Neural cell (in vitro differentiated cells): ENCODE measurements around the gene GNB1. TPM values are rescaled to one million over a fixed set of nuclear protein-coding genes. Genes with fewer than 3 reads are reported as not detected.

Experiments
- H2AFZ ChIP-seq: fragments of 200-600, 300-800 bp; sonication (generic), shearing (Covaris generic); 2 replicates; pipeline ENCODE4 v1.6.0; 2014; ENCODE audit warnings: low read depth, mild to moderate bottlenecking, antibody characterized with exemption, low read length, moderate library complexity
- H3F3A ChIP-seq: fragments of 200-600 bp; shearing (Covaris generic); 2 replicates; pipeline ENCODE4 v1.6.1; 2016; ENCODE audit warnings: mild to moderate bottlenecking, moderate library complexity, mixed read lengths, antibody characterized with exemption, low read length; ENCODE audit not compliant: insufficient read depth, poor library complexity, severe bottlenecking
- H3K27ac ChIP-seq: fragments of 200-600, 300-800 bp; sonication (generic), shearing (Covaris generic); 2 replicates; pipeline ENCODE4 v1.5.1; 2014; ENCODE audit warnings: mild to moderate bottlenecking, low read length, moderate library complexity
- H3K27me3 ChIP-seq: fragments of 300-800, 200-600 bp; sonication (generic), shearing (Covaris generic); 2 replicates; pipeline ENCODE4 v1.6.0; 2014; ENCODE audit warnings: mild to moderate bottlenecking, low read depth, low read length, moderate library complexity; ENCODE audit not compliant: insufficient read depth
- H3K36me3 ChIP-seq: fragments of 300-800, 200-600 bp; sonication (generic), shearing (Covaris generic); 2 replicates; pipeline ENCODE4 v1.5.1; 2014; ENCODE audit warnings: mild to moderate bottlenecking, antibody characterized with exemption, low read length, moderate library complexity; ENCODE audit not compliant: insufficient read depth
- H3K4me2 ChIP-seq: fragments of 300-800, 200-600 bp; sonication (generic), shearing (Covaris generic); 2 replicates; pipeline ENCODE4 v1.6.0; 2014; ENCODE audit warnings: mild to moderate bottlenecking, low read length
- H3K4me3 ChIP-seq: fragments of 300-800, 200-600 bp; sonication (generic), shearing (Covaris generic); 2 replicates; pipeline ENCODE4 v1.5.1; 2014; ENCODE audit warnings: mild to moderate bottlenecking, low read length, moderate library complexity
- H3K79me2 ChIP-seq: fragments of 200-600 bp; shearing (Covaris generic); replicated peaks from 2 replicates; pipeline ENCODE4 v1.6.0; 2014; ENCODE audit warnings: mild to moderate bottlenecking, low read length, moderate library complexity; ENCODE audit not compliant: insufficient read depth
- H3K9ac ChIP-seq: fragments of 300-800, 200-600 bp; sonication (generic), shearing (Covaris generic); 2 replicates; pipeline ENCODE4 v1.6.1; 2016; ENCODE audit warnings: mild to moderate bottlenecking, low read length, mixed read lengths
- H3K9me2 ChIP-seq: fragments of 200-600 bp; shearing (Covaris generic); 2 replicates; pipeline ENCODE4 v1.6.1; 2016; ENCODE audit warnings: mild to moderate bottlenecking, low read length, mixed read lengths; ENCODE audit not compliant: insufficient read depth
- H3K9me3 ChIP-seq: fragments of 200-600, 300-800 bp; sonication (generic), shearing (Covaris generic); 2 replicates; pipeline ENCODE4 v1.6.1; 2016; ENCODE audit warnings: mild to moderate bottlenecking, mixed run types, low read length, moderate library complexity, mixed read lengths
- H4K20me1 ChIP-seq: fragments of 200-600 bp; shearing (Covaris generic); 2 replicates; pipeline ENCODE4 v1.6.1; 2016; ENCODE audit warnings: mild to moderate bottlenecking, mixed run types; ENCODE audit not compliant: insufficient read depth
- EP300 ChIP-seq: fragments of 450-650 bp; conservative IDR thresholded peaks from 2 replicates; pipeline ENCODE4 v1.6.1; 2014; ENCODE audit warnings: antibody characterized with exemption, mild to moderate bottlenecking, moderate library complexity; ENCODE audit not compliant: poor library complexity, severe bottlenecking
- EZH2 ChIP-seq: fragments of 200-600, 300-800 bp; shearing (Covaris generic), sonication (generic); IDR thresholded peaks from 2 replicates; pipeline ENCODE4 v1.6.1; 2014; ENCODE audit warnings: antibody characterized with exemption, low read length, borderline replicate concordance, mild to moderate bottlenecking; ENCODE audit not compliant: insufficient read depth, poor library complexity, severe bottlenecking
- MXI1 ChIP-seq: fragments of 450-650 bp; conservative IDR thresholded peaks from 2 replicates; pipeline ENCODE4 v1.6.1; 2014; ENCODE audit warnings: antibody characterized with exemption, mild to moderate bottlenecking; ENCODE audit not compliant: poor library complexity, severe bottlenecking
- POLR2AphosphoS5 ChIP-seq: IDR thresholded peaks from 2 replicates; pipeline ENCODE4 v1.6.1; 2012
- REST ChIP-seq: IDR thresholded peaks from 2 replicates; pipeline ENCODE4 v1.6.1; 2012; ENCODE audit warnings: borderline replicate concordance
- SMC3 ChIP-seq: fragments of 450-650 bp; conservative IDR thresholded peaks from 2 replicates; pipeline ENCODE4 v1.6.1; 2014; ENCODE audit warnings: antibody characterized with exemption, mild to moderate bottlenecking, moderate library complexity; ENCODE audit not compliant: poor library complexity
- TAF1 ChIP-seq: IDR thresholded peaks from 2 replicates; pipeline ENCODE4 v1.6.1; 2012; ENCODE audit warnings: low read depth
- polyA plus RNA-seq: library from polyadenylated mRNA; depleted of rRNA; stranded (reverse); fragments of >200 nt; gene quantifications from 2 replicates; pipeline ENCODE4 v1.2.3, GENCODE V29; 2014
- TF ChIP-seq, protein P1 (sequence below): fragments of 450-650 bp; IDR thresholded peaks from 2 replicates; pipeline ENCODE4 v1.5.1; 2014; ENCODE audit warnings: antibody characterized with exemption, mild to moderate bottlenecking, moderate library complexity; ENCODE audit not compliant: poor library complexity, severe bottlenecking

The GNB1 gene
- polyA plus RNA-seq, 1 donor from 2014 or later, result 325 TPM

- Histone ChIP-seq H3K4me2 (no peak overlapping the region), H3K79me2 (no peaks in the 10 kb centered on the region), H3K36me3 (no peaks in the 10 kb centered on the region), H3K9me2 (no peaks in the 10 kb centered on the region), H3K9ac (no peak overlapping the region), H3K27ac (no peak overlapping the region), H3F3A (no peaks in the 10 kb centered on the region), H3K4me3 (no peak overlapping the region), H2AFZ (no peak overlapping the region), H3K9me3 (no peaks in the 10 kb centered on the region), H4K20me1 (no peaks in the 10 kb centered on the region), H3K27me3 (peaks cover 11% of the 10 kb centered on the region)
- TF ChIP-seq REST (no peak), MXI1 (no peak), POLR2AphosphoS5 (no peak), TAF1 (no peak), EP300 (no peak), SMC3 (no peak)
- TF ChIP-seq, protein P1, sequence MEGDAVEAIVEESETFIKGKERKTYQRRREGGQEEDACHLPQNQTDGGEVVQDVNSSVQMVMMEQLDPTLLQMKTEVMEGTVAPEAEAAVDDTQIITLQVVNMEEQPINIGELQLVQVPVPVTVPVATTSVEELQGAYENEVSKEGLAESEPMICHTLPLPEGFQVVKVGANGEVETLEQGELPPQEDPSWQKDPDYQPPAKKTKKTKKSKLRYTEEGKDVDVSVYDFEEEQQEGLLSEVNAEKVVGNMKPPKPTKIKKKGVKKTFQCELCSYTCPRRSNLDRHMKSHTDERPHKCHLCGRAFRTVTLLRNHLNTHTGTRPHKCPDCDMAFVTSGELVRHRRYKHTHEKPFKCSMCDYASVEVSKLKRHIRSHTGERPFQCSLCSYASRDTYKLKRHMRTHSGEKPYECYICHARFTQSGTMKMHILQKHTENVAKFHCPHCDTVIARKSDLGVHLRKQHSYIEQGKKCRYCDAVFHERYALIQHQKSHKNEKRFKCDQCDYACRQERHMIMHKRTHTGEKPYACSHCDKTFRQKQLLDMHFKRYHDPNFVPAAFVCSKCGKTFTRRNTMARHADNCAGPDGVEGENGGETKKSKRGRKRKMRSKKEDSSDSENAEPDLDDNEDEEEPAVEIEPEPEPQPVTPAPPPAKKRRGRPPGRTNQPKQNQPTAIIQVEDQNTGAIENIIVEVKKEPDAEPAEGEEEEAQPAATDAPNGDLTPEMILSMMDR, result no peak
Observed at GRCh38 chr1:1920057-1920607, 29.2 kb upstream of the GNB1 start.

DNA sequence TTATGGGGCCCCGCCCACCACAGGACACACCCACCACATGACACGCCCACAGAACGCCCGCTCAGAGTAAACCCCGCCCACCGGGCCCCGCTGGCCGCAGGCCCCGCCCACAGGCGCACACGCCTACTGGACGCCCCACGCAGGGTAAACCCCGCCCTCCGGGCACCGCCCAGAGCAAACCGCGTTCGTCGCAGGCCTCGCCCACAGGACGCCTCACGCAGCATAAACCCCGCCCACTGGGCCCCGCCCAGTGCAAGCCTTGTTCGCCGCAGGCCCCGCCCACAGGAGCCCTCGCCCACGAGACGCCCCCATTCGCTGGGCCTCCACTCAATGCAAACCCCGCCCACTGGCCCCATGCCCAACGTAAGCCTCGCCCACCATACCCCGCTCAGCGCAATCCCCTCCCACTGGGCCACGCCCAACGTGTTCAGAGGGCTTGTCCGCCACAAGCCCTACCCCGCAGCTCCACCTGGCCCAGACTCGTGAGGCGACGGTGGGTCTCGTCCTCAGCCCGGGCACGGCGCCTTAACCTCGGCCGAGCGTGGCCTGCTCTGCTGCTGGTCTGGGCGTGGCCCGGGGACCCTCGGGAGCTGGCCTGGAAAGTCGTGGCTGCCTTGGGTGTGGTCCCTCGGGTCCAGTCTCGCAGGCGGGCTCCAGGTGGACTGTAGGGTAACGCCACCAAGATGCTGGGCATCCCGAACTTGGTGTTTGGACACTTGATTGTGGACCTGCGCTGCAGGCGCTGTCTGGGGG is 28.6 kb upstream of the GNB1 start:
- H3K79me2 ChIP-seq, result no peaks in the 10 kb centered on the region
- no peak overlapping the region for H3K27ac ChIP-seq
- H3K36me3 ChIP-seq, result no peaks in the 10 kb centered on the region
- no peaks in the 10 kb centered on the region for H3K9me2 ChIP-seq
- H3K4me2 ChIP-seq, result no peak overlapping the region
- no peak overlapping the region for H2AFZ ChIP-seq
- H3F3A ChIP-seq, result no peaks in the 10 kb centered on the region
- H3K9me3 ChIP-seq, result no peaks in the 10 kb centered on the region
- H3K4me3 ChIP-seq, result peak overlapping the region; percentile 68
- H4K20me1 ChIP-seq, result no peaks in the 10 kb centered on the region
- H3K27me3 ChIP-seq, result peaks cover 11% of the 10 kb centered on the region
- H3K9ac ChIP-seq, result no peak overlapping the region
- peak; percentile 15 for TF ChIP-seq MXI1
- no peak for TF ChIP-seq TAF1

DNA sequence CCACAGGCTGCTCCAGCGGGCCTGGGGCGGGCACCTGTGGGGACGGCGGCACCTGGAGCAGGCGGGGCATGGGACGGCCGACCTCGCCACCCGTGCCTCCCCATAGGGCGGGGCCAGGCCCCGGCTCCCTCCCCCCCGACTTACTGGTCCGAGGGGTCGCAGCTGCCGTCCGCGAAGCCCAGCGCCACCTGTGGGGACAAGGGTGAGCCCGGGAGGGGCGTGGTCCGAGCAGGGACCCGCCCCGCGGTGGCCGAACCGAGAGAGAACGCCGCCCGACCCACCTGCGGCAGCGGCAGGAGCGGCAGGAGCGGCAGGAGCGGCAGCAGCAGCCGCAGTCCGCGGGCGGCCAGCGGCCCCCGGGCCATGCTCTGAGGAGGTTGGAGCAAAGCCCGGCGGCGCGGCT is 28.0 kb upstream of the GNB1 start, which contains the start of gene TMEM52:
TMEM52 (minus strand) TSS at position 379 of the 403 bp plus-strand sequence; CDS start at position 365, 14 bp downstream.
- peak within 1 kb of the TSS; percentile 25 for H3K4me2 ChIP-seq
- no peaks in the 10 kb centered on the region for H3K36me3 ChIP-seq
- H3F3A ChIP-seq, result no peaks in the 10 kb centered on the region
- H3K27me3 ChIP-seq, result peaks cover 11% of the 10 kb centered on the region
- H4K20me1 ChIP-seq, result no peaks in the 10 kb centered on the region
- no peak within 1 kb of the TSS for H2AFZ ChIP-seq
- H3K9me2 ChIP-seq, result no peaks in the 10 kb centered on the region
- TF ChIP-seq, protein P1, result peak; percentile 21
- TF ChIP-seq POLR2AphosphoS5, result no peak
- TF ChIP-seq EZH2, result no peak
- TF ChIP-seq EP300, result no peak
- no peak for TF ChIP-seq SMC3
- no peak for TF ChIP-seq REST
- peak within 1 kb of the TSS; percentile 68 for H3K4me3 ChIP-seq
- no peaks in the 10 kb centered on the region for H3K9me3 ChIP-seq
- peak within 1 kb of the TSS; percentile 26 for H3K9ac ChIP-seq
- no peak within 1 kb of the TSS for H3K27ac ChIP-seq
- H3K79me2 ChIP-seq, result no peaks in the 10 kb centered on the region
